ENCODE data around the gene KLHDC3.

GRCh38 chr6:43029120-43029519 is 15.1 kb downstream of the KLHDC3 start:
- no peak for TF ChIP-seq CTCF (IDR thresholded peaks at IDR 0.05; ENCODE audit: borderline replicate concordance, extremely low read depth, low read length, poor library complexity, severe bottlenecking)
- TF ChIP-seq EZH2 (IDR thresholded peaks at IDR 0.05; ENCODE audit: borderline replicate concordance, low read depth, low read length, severe bottlenecking), result no peak

Data from DND-41 (cell line).